ENCODE data around the gene IL1RN. TPM values are rescaled to one million over a fixed set of nuclear protein-coding genes. Genes with fewer than 3 reads are reported as not detected.
A peak's percentile ranks its signal among the peaks of the same experiment; 100 is the strongest.

Gene IL1RN
- total RNA-seq, 1 donor from 2014 or later: not detected

DNA sequence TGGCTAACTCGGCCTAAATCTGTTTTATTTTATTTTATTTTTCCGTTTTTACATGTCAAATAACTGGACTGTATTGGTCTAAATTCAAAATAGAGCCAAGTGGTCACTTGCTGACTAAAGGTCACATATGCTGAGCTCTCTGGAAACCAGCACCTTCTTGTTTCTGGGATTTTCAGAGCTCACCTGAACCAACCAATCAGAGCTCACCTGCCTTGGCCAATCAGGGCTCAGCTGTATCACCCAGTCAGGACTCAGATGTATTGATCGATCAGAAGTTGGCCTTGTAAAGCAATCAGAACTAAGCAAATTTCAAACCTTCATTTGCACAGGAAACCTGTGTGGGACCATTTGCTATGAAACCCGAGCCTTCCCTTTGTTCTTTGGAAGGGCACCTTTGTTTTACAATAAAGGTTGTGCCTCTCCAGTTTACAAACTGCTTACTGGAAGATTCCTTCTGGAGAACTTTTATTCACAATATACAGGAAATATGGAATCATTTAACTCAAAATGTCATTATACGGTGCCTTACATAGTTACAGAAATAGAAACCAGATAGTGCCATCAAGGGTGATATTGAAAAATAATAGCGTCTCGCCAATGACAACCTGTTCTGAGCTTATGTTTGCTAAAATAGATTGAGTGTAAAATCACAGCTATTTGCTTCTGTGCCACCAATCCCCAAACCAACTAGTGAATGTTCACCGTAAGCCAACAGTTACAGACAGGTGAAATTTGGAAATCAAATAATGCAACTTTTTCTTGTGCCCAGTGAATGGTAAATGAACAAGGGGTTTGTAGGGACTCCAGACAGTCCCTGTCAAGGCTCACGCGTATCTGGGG, 29.1 kb downstream of the IL1RN start:
- peak; percentile 22 for DNase-seq (ENCODE audit: low read depth)

DNA sequence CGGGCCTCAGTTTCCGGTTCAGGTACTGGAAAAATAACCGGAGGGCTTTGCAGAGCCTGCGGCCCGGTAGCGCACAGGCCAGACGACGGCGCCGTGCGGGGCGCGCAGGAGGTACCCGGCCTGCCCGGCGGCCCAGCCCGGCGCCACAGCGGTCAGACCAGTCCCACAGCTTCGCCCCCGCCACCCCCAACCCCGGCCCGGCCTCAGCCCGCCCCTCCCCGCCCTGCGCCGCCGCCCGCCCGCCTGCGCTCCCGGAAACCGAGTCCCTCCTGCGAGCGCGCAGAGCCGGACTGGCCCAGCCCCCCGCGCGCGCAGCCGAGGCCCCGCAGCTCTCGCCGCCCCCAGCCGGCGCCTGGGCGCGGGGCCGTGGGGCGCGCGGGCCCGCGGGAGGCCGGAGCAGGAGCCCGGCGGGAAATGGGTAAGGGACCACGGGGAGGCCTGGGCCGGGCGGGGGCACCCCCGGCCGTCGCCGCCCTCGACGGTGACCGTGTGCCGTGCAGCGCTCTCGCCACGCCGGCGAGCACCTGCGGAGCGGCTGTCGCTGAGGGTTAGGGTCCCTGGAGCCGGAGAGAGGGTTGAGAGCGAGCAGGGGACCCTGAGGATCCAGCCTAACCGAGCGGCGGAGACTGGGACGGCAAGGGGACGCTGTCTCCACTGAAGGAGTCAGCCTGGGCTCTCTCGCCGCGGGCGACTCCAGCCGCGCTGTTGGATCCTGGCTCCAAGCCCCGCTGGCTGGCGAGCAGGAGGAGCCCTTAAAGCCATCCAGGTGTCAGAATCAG, 29.9 kb downstream of the IL1RN start:
- no peak for DNase-seq (ENCODE audit: low read depth)

DNA sequence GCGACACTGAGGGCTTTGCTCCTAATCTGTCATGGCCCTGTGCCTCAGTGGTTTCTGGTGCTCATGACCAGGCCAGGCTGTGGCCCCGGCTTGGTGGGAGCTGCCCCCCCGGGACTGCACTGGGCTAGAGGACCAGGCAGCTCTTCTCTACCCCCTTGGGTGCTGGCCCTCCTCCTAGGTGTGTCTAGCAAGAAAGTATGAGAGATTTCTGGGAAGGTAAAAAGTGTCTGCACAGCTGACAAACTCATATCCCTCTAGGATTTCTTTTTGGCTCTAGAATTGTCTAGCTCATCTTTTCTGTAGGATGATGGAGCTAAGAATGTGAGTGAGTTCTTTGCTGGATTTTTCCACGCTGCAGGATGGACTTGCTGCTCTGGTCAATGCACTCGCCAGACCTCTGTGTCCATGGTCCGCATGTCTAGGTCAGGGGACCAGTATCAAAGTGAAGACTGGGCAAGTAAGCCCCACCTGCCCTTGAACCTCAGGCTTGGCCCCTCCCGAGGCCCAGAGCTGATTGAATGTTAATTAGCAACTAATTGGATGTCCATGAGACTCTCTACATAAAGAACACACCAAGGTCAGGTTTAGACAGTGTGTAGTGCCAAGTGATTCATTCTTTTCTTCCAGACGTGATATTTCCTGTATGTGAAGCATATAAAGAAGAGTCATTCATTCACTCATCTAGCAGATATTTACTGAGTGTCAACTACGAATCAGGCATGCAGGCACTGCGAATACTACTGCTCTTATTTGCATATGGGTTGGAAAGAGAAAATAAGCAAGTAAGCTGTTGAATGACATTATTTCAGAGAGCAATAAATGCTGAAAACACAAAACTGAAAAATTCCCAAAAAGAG, 30.7 kb downstream of the IL1RN start:
- DNase-seq (ENCODE audit: low read depth): peak; percentile 46

DNA sequence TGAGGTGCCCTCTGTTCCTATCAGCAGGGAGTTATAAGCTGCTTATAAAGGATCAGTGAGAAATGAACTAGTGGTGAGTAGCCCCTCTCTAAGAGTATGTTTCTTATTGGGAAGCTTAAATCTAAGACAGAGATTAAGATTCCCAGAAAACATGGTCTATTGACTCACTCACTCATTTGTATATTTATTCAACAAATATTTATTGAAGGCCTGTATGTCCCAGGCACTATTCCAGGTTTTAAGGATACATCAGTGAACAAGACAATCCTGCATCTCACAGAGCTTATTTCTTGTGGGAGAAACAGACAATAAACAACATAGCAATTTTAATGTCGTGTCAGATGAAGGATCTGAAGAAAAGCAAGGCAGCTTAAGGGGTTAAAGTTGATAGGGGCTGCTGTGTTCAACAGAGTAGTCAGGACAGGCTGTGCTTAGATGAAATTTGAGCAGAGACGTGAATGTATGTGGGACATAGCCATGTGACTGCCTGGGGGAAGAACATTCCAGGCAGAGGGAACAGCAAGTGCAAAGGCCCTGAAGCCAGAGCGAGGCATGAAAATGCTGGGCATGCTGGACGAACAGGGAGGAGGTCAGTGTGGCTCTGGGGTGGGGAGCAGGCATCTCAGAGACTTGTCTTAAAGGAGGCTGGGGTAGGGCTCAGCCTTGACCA, 31.6 kb downstream of the IL1RN start:
- DNase-seq (ENCODE audit: low read depth): no peak

DNA sequence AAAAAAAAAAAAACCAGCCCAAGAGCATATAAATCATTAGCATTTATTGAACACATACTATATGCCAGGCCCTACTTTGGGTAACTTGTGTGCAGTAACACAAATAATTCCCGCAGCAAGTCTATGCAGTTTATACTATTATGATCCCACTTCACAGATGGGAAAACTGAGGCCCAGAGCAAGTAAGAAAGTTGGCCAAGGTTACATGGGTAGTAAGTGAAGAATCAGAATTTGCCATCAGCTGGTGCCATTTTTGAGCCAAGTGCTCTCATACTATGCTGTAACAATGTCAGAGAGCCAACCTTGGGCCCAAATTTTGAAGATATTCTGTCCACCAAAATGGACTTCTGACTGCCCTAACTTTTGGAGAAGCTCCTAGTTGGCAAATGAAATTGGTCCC, 32.9 kb downstream of the IL1RN start:
- DNase-seq (ENCODE audit: low read depth): no peak

DNA sequence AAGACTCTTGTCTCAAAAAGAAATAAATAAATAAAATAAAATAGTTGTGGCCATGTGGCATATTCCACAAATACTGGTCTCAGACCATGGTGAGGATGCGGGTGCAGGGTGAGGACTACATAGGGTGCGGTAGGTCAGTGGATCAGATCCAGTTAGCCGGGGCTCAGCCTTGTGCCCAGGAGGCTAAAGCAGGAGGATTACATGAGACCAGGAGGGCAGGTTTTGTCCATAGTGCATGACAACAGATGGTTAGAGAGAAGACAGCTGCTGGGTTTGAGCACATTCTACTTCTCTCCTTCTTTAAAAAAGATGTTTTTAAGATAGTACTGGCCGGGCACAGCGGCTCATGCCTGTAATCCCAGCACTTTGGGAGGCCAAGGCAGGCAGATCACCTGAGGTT, 33.6 kb downstream of the IL1RN start:
- DNase-seq (ENCODE audit: low read depth): no peak

DNA sequence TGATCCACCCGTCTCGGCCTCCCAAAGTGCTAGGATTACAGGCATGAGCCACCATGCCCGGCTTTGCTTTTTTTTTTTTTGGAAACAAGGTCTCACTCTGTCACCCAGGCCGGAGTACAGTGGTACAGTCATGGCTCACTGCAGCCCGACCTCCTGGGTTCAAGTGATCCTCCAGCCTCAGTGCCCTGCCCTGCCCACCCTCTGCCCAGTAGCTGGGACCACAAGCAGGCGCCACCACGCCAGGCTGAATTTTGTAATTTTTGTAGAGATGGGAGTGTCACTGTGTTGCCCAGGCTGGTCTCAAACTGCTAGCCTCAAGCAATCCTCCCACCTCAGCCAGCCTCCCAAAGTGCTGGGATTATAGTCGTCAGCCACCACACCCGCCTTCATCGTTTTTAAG, 34.8 kb downstream of the IL1RN start:
- DNase-seq (ENCODE audit: low read depth): no peak

DNA sequence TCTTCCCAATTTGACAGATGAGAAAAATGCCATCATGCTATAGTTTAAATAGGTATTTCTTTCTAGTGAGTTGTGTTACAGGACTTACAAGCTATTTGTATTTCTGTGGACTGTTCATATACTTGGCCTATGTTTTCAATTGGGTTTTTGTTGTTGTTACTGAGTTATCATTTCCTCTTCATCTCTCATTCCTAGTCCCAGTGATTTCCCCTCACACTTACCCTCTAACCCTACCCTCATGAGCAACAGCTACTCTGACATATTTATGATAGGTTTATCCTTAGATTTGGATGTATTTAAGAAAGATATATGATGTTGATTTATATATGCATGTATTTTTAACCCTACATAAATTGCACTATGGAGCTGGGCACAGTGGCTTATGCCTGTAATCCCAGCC, 35.5 kb downstream of the IL1RN start:
- DNase-seq (ENCODE audit: low read depth): no peak

DNA sequence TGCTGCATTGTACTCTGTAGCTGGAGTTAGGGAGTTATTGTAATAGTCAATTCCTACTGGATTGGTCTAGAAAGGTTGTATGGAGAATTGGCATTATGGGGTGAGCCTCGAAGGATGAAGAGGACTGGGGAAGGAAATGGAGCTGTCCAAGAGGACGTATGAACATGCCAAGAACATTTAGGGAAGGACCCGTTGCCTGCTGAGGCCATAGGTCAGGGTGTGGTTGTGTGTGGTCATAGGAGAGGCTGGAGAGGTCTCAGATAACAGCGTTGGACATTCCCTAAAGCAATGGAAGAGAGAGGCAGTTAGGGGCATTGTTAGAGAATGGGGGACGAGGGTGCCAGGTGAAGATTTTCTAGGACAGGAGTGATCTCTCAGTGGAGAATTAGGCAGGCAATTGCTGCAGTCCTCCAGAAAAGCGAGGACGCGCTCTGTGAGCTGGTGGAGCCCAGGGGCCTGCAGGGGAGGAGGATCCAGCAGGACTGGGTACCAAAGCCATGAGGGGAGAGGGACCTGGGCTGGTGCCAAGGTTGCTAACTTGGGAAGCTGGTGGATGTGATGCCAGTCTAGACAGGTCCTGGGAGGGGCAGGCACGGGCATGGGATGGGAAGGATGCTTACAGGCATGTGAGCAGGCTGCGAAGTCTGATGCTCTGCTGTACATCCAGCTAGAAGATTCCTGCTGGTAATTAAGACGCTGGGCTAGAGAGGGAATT, 37.0 kb downstream of the IL1RN start:
- no peak for DNase-seq (ENCODE audit: low read depth)

DNA sequence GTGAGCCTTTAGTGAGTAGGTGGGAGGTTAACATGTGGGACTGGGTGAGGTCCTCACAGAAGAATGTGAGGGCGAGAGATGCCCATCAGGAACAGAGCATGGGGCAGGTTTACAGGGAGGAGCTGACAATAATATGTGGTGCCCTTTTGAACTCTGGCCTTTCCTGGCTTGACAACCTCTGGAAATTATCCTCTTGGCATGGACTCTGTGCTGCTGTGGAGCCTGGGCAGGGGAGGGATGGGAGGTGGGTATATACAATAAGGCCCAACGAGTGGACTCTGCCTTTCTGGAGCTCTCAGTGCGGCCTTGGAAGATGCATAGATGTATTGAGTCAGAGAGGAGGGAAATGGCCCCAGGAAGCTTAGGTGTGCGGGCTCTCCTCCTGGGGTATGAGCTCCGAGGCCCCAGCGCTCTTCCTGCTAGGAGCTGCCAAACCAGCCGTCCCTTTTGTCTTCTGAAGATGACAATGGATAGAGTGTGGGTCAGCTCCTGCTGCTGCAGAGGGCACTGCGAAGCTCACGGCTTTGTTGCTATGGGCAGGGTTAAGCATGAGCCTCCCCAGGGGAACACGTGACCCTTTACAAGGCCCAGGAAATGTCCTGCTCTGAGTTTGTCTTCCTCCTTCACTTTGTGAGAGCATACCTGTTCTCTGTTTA, 37.7 kb downstream of the IL1RN start:
- DNase-seq (ENCODE audit: low read depth): no peak

DNA sequence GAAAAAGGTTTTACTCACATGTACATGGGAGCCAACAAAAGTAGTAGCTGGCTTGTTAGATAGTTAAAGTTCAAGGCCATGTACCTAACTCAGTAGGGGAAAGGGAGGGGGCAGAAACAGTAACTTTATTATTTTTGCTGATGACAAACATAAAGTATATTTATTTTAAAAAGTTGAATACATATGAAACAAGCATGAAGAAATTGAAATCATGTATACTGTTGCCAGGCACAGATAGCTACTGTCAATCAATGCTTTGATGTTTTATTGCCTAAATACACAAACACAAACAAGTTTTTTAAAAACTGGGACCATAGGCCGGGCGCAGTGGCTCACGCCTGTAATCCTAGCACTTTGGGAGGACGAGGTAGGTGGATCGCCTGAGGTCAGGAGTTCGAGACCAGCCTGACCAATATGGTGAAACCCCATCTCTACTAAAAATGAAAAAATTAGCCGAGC, 38.8 kb downstream of the IL1RN start:
- no peak for DNase-seq (ENCODE audit: low read depth)

DNA sequence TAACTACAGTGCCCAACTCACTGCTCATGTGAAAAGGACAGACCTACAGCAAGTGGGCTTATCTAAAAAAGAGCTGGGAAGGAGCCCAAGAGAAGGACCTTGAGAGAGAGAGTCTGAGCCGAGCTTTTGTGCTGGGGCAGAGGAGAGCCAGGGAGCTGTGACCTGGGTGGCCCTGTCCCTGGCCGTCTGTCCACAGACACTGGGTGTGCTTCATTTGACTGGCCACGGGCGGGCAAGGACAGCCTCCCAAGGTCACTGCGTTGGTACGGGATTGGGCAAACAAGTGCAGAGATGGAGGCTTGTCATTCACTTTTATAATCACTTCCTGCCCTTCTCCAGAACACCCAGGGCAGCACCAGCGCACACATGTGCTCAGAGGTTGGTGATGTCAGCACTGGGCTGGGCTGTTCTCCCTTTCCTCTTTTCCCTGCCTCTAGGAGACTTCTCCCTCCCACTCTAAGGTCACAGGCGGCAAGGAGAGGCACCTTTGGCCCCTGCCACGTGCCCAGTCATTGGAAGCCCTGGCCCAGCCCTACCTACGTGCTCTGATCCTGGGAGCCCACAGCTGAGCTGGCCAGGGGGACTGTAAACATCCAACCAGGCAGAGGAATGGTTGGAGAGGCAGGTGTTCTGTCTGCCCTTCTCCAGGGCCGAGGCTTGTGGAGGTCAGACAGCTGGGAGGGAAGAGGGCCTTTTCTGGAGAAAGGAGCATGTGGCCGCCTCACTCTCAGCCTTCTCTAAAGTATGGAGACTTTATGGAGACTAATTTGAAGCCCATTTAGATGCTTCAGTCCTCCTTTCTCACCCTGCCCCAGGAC, 39.9 kb downstream of the IL1RN start:
- DNase-seq (ENCODE audit: low read depth): peak; percentile 49

DNA sequence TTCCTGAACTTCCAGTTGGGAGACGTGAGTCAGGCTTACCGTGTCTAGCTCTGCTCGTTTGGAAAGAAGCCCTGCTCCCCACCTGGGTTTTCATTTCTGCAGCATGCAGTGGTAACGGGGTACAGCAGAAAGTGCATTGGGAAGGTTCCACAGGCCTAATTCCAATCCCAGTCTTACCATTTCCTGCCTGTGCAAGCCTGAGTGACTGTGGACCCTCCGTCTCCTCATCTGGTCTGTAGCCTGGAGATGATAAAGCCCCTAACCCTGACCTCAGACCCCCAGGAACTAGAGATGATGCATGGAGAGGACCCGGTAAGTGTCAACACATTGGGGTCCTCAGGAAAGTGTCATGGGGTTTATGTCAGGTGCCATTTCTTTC, 40.6 kb downstream of the IL1RN start:
- DNase-seq (ENCODE audit: low read depth): no peak

DNA sequence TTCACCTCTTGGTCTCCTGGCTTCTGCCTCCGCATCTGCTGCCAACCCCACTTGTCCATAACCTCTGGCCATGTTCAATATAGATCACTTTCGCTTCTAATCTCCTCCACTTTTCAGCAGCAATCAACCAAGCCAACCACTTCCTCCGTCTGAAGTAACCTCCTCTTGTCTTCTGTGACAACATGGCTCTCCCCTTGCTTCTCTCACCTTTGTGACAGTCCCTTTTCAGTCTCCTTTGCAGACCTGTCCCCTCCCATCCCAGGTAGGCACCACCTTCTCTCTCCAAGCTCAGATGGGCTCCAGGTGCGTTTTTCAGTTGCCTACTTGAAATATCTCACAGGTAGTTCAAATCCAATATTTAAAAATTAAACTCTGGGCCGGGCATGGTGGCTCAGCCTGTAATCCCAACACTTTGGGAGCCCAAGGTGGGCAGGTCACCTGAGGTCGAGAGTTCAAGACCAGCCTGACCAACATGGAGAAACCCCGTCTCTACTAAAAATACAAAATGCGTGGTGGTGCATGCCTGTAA, 41.7 kb downstream of the IL1RN start:
- DNase-seq (ENCODE audit: low read depth): no peak

DNA sequence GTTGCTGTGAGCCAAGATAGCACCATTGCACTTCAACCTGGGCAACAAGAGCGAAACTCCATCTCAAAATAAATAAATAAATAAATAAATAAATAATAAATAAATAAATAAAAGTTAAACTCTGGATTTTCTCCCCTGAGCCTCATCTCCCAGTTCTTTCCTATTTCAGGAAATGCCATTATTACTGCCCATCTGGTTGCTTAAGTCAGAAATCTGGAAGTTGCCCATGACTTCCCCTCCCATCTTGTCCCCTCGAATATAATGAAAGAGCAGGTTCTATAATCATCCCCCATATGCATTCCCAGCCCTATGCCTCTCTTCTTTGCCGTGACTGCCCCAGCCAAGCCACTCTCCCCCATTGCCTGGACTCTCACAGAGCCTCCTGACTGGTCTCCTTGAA, 42.2 kb downstream of the IL1RN start:
- no peak for DNase-seq (ENCODE audit: low read depth)

DNA sequence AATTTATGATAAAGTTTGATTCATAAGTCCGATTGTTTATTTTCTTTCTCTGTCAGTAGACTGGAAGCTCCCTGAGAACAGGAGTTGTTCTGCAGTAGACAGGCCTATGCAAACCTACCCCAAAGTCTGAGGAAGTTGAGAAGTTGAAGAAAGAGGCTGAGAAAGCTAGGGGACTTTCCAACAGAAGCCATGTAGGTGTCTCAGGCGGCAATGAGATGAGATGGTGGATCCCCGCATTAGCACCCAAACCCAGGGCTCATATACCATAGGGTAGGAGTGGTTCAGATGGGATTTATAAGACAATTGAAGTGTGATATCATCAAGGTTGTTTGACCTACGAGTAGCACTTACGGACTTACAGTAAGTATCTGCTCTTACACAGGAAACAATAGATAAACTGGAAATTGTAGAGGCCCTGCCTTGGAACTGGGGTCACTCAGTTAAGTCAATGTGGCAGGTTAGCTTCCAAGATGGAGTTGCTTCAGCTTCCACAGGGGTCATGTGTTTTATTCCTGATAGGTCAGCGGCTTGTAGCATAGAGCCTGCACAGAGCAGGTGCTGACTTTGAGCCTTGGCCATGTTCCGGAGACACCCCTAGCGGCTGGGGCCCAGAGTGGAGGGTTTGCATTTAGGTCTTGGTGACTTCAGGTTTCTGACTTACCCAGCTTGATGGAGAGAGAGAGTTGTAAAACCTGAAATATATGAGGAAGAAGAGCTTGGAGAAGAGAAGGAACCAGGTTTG, 44.1 kb downstream of the IL1RN start:
- DNase-seq (ENCODE audit: low read depth): no peak

DNA sequence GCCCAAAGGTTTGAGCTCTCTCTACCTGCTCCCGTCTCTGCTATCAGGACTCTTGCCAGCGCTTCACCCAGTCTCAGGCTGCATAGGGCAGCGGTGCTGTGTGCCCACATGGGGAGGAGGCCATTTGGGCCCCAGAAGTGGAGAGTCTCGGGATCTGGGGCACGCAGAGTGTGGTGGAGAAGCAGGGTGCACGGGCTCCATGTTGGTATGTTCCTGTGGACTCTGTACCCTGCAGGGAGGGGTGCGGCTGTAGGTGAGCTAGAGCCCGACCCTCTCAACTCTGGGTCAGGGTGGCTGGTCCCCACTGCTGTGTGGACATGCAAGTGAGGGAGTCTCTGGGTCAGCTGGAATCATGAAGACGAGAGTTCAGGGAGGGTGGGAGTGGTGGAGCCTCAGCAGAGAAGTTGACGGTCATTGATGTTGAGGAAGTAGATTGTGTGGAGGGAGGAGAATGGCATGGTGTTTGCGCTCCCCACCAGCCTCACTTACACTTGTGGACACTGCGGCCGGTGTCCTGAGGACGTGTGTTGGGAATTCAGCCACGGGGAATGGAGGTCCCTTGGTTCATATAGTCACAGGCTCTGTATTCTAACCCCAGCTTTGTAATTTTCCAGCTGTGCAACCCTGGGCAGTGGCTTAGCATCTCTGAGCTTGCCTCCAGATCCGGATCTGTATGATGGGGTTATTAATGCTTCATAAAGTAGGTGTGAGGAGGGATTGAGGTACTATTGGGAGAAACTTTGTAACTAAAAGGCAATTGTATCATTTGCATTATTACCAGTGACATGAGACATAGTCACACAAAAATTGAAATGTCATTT, 45.5 kb downstream of the IL1RN start:
- DNase-seq (ENCODE audit: low read depth): no peak
